Stimulated activated CD8-positive, alpha-beta memory T cell treated with anti-CD3 and anti-CD28 coated beads, Interleukin-12 subunit alpha, Interleukin-12 subunit beta, amount 100 ng/mL, for 24 hours (primary cell): ENCODE measurements around the gene TEAD1.

ENCODE experiments used
- DNase-seq: peaks from one replicate; pipeline ENCODE4 v3.0.0-alpha.2; 2020; ENCODE audit errors: extremely low read depth

TEAD1 gene

GRCh38 chr11:12666915-12667314 is 7.3 kb upstream of the TEAD1 start:
- DNase-seq = no peak

DNA sequence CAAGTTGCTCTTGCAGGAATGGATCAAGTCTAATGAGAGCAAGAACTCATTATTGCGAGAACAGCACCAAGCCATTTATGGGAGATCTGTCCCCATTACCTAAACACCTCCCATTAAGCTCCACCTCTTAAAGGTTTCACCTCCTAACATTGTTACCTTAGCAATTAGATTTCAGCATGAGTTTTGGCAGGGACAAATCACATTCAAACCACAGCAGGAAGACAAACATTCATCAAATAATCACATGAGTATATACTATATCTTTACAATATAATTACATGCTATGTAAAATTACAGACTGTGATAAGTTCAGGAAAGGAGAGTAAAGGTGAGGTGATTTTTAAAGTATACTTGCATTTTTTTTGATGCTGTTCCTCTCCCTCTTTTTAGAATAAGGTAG is 6.6 kb upstream of the TEAD1 start:
- no peak for DNase-seq

- no peak for DNase-seq
Measured at GRCh38 chr11:12668166-12668565, 6.1 kb upstream of the TEAD1 start.

- no peak for DNase-seq
Measured at GRCh38 chr11:12669930-12670329, 4.3 kb upstream of the TEAD1 start.

- DNase-seq = no peak
Measured at GRCh38 chr11:12671370-12671769, 2.9 kb upstream of the TEAD1 start.

DNA sequence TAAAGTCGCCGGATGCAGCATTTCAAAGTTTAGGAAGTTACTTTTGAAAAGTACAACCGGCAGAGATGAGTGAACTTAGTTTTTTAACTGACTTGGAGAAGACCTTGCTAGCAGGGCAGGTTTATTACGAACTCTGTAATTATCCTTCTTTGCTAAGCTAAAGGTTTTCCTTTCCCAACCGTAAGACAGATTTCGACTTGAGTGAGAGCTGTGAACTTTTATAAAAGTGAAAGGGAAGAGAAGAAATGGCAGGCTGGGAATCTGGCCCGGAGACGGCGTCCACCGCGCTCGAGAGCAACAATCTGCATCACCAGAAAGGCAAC is 659 bp upstream of the TEAD1 start:
- no peak for DNase-seq

GRCh38 chr11:12674571-12674935 is 332 bp downstream of the TEAD1 start:
- no peak for DNase-seq

GRCh38 chr11:12674936-12675696 is 895 bp downstream of the TEAD1 start:
- DNase-seq = no peak

- no peak for DNase-seq
Measured at GRCh38 chr11:12675951-12676711, 1.9 kb downstream of the TEAD1 start.

DNA sequence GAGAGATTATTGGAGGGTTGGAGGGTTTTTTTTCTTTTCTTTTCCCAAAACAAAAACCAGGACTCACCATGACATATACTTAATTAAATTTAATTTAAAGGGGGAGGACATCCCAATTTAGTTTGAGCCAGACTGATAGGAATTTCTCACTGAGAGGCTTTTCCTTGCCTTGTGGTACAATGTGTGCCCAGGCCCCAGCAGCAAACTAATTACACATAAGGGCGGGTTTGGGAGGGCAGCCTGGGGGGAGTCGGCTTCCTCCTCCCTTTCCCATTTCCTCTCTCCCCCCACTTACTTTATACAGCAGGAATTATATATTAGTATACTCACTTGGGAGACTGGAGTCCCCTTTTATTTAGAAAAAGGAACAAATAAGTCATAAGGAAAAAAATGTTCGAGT is 2.9 kb downstream of the TEAD1 start:
- no peak for DNase-seq

- DNase-seq = no peak
Measured at GRCh38 chr11:12678092-12678491, 3.9 kb downstream of the TEAD1 start.

GRCh38 chr11:12678991-12679390 is 4.8 kb downstream of the TEAD1 start:
- no peak for DNase-seq

GRCh38 chr11:12679471-12679870 is 5.2 kb downstream of the TEAD1 start:
- no peak for DNase-seq

- DNase-seq = no peak
Measured at GRCh38 chr11:12680246-12680939, 6.2 kb downstream of the TEAD1 start.

GRCh38 chr11:12680940-12681258 is 6.7 kb downstream of the TEAD1 start:
- no peak for DNase-seq

DNA sequence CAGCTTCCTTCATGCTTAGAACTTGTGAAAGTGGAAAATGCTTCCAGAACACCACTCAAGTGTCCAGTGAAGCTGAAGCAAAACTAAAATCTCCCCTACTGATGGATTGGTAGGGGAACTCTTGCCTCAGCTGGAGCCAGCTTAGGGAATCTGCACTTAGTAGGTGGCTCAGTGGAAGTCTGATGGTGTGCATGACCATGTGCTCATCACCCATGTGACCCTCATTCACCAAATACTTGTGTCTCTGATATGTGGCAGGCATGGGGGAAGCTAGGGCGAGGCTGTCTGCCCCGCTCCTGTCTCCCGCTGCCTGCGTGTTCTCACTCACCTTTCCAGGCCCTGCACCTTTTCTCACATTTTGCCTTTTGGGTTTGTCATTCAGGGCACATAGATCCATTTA is 7.2 kb downstream of the TEAD1 start:
- DNase-seq = no peak

GRCh38 chr11:12682288-12682687 is 8.1 kb downstream of the TEAD1 start:
- no peak for DNase-seq

GRCh38 chr11:12682737-12683500 is 8.7 kb downstream of the TEAD1 start:
- no peak for DNase-seq

- DNase-seq = no peak
Measured at GRCh38 chr11:12683874-12684273, 9.7 kb downstream of the TEAD1 start.

GRCh38 chr11:12684315-12684714 is 10.1 kb downstream of the TEAD1 start:
- no peak for DNase-seq

DNA sequence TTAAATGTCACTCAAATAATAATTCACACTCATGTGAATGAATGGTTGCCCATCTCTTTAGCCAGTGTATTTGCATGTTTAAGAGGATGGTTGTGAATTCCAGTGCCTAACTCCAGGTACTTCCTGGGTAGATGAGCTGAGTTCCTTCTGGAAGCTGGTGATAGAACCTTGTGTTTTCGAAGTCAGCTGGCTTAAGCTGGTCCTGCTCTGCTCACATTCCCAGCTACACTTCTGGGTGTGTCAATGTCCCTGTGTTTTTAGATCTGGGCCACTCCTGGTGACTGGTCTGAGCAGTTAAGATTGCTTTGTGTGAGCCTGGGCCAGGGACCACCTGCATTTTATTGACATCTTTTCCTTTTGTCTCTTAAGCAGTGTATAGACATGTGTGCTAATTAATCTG is 10.6 kb downstream of the TEAD1 start:
- no peak for DNase-seq

DNA sequence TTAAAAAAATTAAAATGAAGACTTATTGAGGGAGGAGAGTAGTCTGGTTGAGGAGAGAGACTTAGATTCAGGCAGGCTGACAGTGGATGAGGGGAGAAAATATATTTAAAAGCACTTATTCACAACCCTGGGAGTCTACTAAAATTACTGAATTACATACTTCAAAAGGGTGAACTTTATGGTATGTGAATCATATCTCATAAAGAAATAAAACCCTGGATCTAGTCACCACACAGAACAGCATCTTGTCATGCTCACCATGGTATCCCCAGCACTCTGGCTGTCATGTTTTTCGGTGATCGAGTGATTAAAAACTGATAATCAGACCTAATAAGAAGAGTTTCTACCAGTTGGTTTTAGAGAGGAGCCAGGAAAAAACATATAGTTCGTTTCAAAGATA is 11.0 kb downstream of the TEAD1 start:
- DNase-seq = no peak
